Measurements from ENCODE around the gene PDE6A.

PDE6A gene

DNA sequence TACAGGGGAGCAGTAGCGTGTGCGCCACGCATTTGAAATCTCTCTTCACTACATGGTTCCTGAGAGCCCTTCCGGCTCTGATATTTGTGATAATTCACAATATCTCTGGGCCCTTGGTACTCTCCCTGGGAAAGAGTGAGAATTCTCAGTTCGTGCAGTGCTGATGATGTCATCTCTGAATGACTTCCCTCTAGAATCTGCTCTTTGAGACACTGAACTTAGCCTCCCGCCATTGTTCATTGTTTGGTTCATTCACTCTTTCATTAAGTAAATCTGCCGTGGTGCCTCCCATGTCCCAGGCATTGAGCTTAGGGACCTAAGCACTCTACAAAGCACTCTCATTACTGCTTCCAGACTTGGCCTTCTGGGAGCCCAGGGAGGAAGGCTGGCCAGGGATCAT, 120.5 kb downstream of the PDE6A start:
- no peak overlapping the region for H3K4me3 ChIP-seq (replicated peaks; ENCODE audit: low read depth, low read length)
- no peak for DNase-seq (ENCODE audit: extremely low read depth, low read depth)
- no peak for TF ChIP-seq CTCF (IDR thresholded peaks at IDR 0.05; ENCODE audit: low read depth, low read length, missing control alignments)

DNA sequence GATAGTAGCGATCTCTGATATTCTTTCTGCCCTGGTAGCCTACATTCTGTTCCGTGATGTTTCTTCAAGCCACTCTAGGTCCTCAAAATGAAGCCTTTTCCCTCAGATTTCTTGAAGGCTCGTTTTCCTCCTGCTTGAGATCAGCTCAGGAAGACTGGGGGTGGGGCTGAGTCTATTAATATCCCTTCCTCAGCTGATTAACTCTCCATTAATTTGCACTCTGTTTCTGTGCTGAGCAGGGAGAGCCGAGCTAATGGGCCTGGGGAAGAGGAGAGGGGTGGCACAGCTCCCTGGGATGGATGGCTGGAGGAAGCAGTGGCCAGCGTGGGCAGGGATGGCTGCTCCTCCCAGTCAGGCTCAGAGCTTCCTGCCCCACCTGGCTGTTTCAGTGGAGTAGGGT, 121.2 kb downstream of the PDE6A start:
- DNase-seq (ENCODE audit: extremely low read depth, low read depth), result no peak
- TF ChIP-seq CTCF (IDR thresholded peaks at IDR 0.05; ENCODE audit: low read depth, low read length, missing control alignments), result no peak
- no peak overlapping the region for H3K4me3 ChIP-seq (replicated peaks; ENCODE audit: low read depth, low read length)

GRCh38 chr5:149822301-149822700, 122.3 kb downstream of the PDE6A start:
- DNase-seq (ENCODE audit: extremely low read depth, low read depth), result no peak
- H3K4me3 ChIP-seq (replicated peaks; ENCODE audit: low read depth, low read length), result no peak overlapping the region
- TF ChIP-seq CTCF (IDR thresholded peaks at IDR 0.05; ENCODE audit: low read depth, low read length, missing control alignments), result no peak

GRCh38 chr5:149820536-149821510, 123.8 kb downstream of the PDE6A start:
- DNase-seq (ENCODE audit: extremely low read depth, low read depth), result no peak
- H3K4me3 ChIP-seq (replicated peaks; ENCODE audit: low read depth, low read length), result no peak overlapping the region

DNA sequence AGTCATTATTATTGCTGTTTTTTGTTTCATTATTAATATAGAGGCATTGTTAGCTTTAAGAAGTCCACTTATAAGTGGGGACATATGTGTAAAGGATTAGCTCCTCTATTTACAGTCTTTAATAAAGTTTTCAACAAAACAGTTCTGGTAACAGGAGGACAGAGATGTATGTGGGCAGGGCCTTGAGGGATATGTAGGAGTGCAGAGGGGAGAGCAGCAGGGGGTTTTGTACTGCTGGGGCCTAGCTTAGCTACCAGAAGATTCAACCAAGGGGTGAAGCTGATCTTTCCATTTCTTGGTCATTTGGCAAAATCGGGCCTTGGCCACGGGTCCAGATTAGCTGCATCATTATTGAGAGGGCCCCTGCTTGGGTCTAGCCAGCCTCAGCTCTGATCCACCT, 124.6 kb downstream of the PDE6A start:
- no peak overlapping the region for H3K4me3 ChIP-seq (replicated peaks; ENCODE audit: low read depth, low read length)
- no peak for TF ChIP-seq CTCF (IDR thresholded peaks at IDR 0.05; ENCODE audit: low read depth, low read length, missing control alignments)
- DNase-seq (ENCODE audit: extremely low read depth, low read depth), result no peak

More at GRCh38 chr5:149820536-149821510, 123.8 kb downstream of the PDE6A start:
- no peak for TF ChIP-seq CTCF (IDR thresholded peaks at IDR 0.05; ENCODE audit: low read depth, low read length, missing control alignments)

GRCh38 chr5:149818116-149818515, 126.5 kb downstream of the PDE6A start:
- TF ChIP-seq CTCF (IDR thresholded peaks at IDR 0.05; ENCODE audit: low read depth, low read length, missing control alignments), result no peak
- no peak for DNase-seq (ENCODE audit: extremely low read depth, low read depth)
- H3K4me3 ChIP-seq (replicated peaks; ENCODE audit: low read depth, low read length), result no peak overlapping the region
